ENCODE measurements around the gene PYCR2. TPM values are rescaled to one million over a fixed set of nuclear protein-coding genes. Genes with fewer than 3 reads are reported as not detected.

PYCR2 gene
- total RNA-seq, 1 experiment from 2014 or later = 57.7 TPM

- no TSS peak for BruUV-seq (replicated peaks)
- Histone ChIP-seq H3K36me3 (ENCODE audit: low read depth, low read length) (no peaks in the 10 kb centered on the region), H3K9me2 (replicated peaks; ENCODE audit: low read length) (no peaks in the 10 kb centered on the region), H4K20me1 (ENCODE audit: low read length) (no peaks in the 10 kb centered on the region), H3K27ac (ENCODE audit: low read length) (peak overlapping the region; percentile 77; the same call in 1 of the 2 replicates), H3K9ac (ENCODE audit: low read length) (no peak overlapping the region), H3K27me3 (ENCODE audit: low read length) (no peaks in the 10 kb centered on the region), H3K9me3 (ENCODE audit: low read length) (no peaks in the 10 kb centered on the region), H2AFZ (ENCODE audit: low read length) (no peak overlapping the region), H3K4me2 (ENCODE audit: low read length) (peak overlapping the region; percentile 61), H3K4me3 (ENCODE audit: low read length) (no peak overlapping the region), H3K4me1 (ENCODE audit: insufficient read depth, low read length) (peaks cover 61% of the 10 kb centered on the region), H3F3A (ENCODE audit: low read length, unreplicated experiment) (no peaks in the 10 kb centered on the region), H3K79me2 (ENCODE audit: low read length) (peaks cover 11% of the 10 kb centered on the region)
- intact Hi-C loops (cut with micrococcal nuclease) = no loop called here
- POLR2A ChIA-PET (ENCODE audit: unreplicated experiment) = no interaction called here
- CTCF ChIA-PET = no interaction called here
- ATAC-seq = no peak
- DNase-seq = no peak
- TF ChIP-seq EZH2 (IDR thresholded peaks at IDR 0.05; ENCODE audit: low read length, unreplicated experiment) (no peak), CTCF (conservative IDR thresholded peaks at IDR 0.05; ENCODE audit: low read depth, low read length) (no peak), EZH2phosphoT487 (IDR thresholded peaks at IDR 0.05; ENCODE audit: borderline replicate concordance, low read length) (no peak)
These were observed 37.1 kb downstream of the PYCR2 start for GRCh38 chr1:225887030-225887314.

- Histone ChIP-seq H3F3A (ENCODE audit: low read length, unreplicated experiment) (peaks cover under 1% of the 10 kb centered on the region), H3K9me2 (replicated peaks; ENCODE audit: low read length) (no peaks in the 10 kb centered on the region), H3K9me3 (ENCODE audit: low read length) (no peaks in the 10 kb centered on the region), H4K20me1 (ENCODE audit: low read length) (no peaks in the 10 kb centered on the region), H3K27ac (ENCODE audit: low read length) (peak overlapping the region; percentile 77), H2AFZ (ENCODE audit: low read length) (no peak overlapping the region), H3K79me2 (ENCODE audit: low read length) (peaks cover 17% of the 10 kb centered on the region), H3K4me2 (ENCODE audit: low read length) (peak overlapping the region; percentile 61), H3K9ac (ENCODE audit: low read length) (no peak overlapping the region), H3K4me1 (ENCODE audit: insufficient read depth, low read length) (peaks cover 58% of the 10 kb centered on the region), H3K4me3 (ENCODE audit: low read length) (no peak overlapping the region), H3K36me3 (ENCODE audit: low read depth, low read length) (no peaks in the 10 kb centered on the region), H3K27me3 (ENCODE audit: low read length) (no peaks in the 10 kb centered on the region)
- ChIA-PET CTCF (no interaction called here), POLR2A (ENCODE audit: unreplicated experiment) (no interaction called here)
- BruUV-seq (replicated peaks) = no TSS peak
- TF ChIP-seq CTCF (conservative IDR thresholded peaks at IDR 0.05; ENCODE audit: low read depth, low read length) (no peak), EZH2phosphoT487 (IDR thresholded peaks at IDR 0.05; ENCODE audit: borderline replicate concordance, low read length) (no peak), EZH2 (IDR thresholded peaks at IDR 0.05; ENCODE audit: low read length, unreplicated experiment) (no peak)
- peak; percentile 94 for DNase-seq
- intact Hi-C loops (cut with micrococcal nuclease) = no loop called here
- peak; percentile 35 for ATAC-seq
These were observed 37.7 kb downstream of the PYCR2 start for GRCh38 chr1:225886159-225887029.

GRCh38 chr1:225885336-225885735 is 38.7 kb downstream of the PYCR2 start:
- no peak overlapping the region for H2AFZ ChIP-seq (ENCODE audit: low read length)
- H3K79me2 ChIP-seq (ENCODE audit: low read length) = peaks cover 27% of the 10 kb centered on the region
- no peak overlapping the region for H3K4me3 ChIP-seq (ENCODE audit: low read length)
- H3K9me2 ChIP-seq (replicated peaks; ENCODE audit: low read length) = no peaks in the 10 kb centered on the region
- H3K27me3 ChIP-seq (ENCODE audit: low read length) = no peaks in the 10 kb centered on the region
- DNase-seq (no peak), ATAC-seq (no peak)
- H3K9me3 ChIP-seq (ENCODE audit: low read length) = no peaks in the 10 kb centered on the region
- peaks cover 58% of the 10 kb centered on the region for H3K4me1 ChIP-seq (ENCODE audit: insufficient read depth, low read length)
- peaks cover 5% of the 10 kb centered on the region; the same call in 1 of the 2 replicates for H4K20me1 ChIP-seq (ENCODE audit: low read length)
- intact Hi-C loops (cut with micrococcal nuclease) = no loop called here
- H3K36me3 ChIP-seq (ENCODE audit: low read depth, low read length) = no peaks in the 10 kb centered on the region
- H3K9ac ChIP-seq (ENCODE audit: low read length) = no peak overlapping the region
- ChIA-PET CTCF (no interaction called here), POLR2A (ENCODE audit: unreplicated experiment) (no interaction called here)
- peaks cover 4% of the 10 kb centered on the region for H3F3A ChIP-seq (ENCODE audit: low read length, unreplicated experiment)
- H3K4me2 ChIP-seq (ENCODE audit: low read length) = no peak overlapping the region
- TF ChIP-seq EZH2phosphoT487 (IDR thresholded peaks at IDR 0.05; ENCODE audit: borderline replicate concordance, low read length) (no peak), CTCF (conservative IDR thresholded peaks at IDR 0.05; ENCODE audit: low read depth, low read length) (no peak), EZH2 (IDR thresholded peaks at IDR 0.05; ENCODE audit: low read length, unreplicated experiment) (no peak)
- no TSS peak for BruUV-seq (replicated peaks)
- H3K27ac ChIP-seq (ENCODE audit: low read length) = no peak overlapping the region

Measured in PC-3 (cell line).